ENCODE measurements around the gene PDE1A.

- TF ChIP-seq, protein P1, sequence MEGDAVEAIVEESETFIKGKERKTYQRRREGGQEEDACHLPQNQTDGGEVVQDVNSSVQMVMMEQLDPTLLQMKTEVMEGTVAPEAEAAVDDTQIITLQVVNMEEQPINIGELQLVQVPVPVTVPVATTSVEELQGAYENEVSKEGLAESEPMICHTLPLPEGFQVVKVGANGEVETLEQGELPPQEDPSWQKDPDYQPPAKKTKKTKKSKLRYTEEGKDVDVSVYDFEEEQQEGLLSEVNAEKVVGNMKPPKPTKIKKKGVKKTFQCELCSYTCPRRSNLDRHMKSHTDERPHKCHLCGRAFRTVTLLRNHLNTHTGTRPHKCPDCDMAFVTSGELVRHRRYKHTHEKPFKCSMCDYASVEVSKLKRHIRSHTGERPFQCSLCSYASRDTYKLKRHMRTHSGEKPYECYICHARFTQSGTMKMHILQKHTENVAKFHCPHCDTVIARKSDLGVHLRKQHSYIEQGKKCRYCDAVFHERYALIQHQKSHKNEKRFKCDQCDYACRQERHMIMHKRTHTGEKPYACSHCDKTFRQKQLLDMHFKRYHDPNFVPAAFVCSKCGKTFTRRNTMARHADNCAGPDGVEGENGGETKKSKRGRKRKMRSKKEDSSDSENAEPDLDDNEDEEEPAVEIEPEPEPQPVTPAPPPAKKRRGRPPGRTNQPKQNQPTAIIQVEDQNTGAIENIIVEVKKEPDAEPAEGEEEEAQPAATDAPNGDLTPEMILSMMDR (conservative IDR thresholded peaks at IDR 0.05) = no peak
- no peak for TF ChIP-seq EZH2 (IDR thresholded peaks at IDR 0.05; ENCODE audit: low read depth)
Measured at GRCh38 chr2:182359027-182359989, 67.5 kb downstream of the PDE1A start.
